HG02852 (cell line): ENCODE measurements around the gene C19orf33.
"Not testable (repeated sequence)": the region's sequence is repeated elsewhere in the genome, so short reads cannot be mapped to it uniquely, and the experiment has no call there.

Source experiments
- ATAC-seq: cut with Tn5 transposase; IDR thresholded peaks from one replicate; pipeline ENCODE4 v1.9.1; 2021; ENCODE audit warnings: mild to moderate bottlenecking, moderate library complexity; ENCODE audit not compliant: unreplicated experiment

C19orf33 gene

GRCh38 chr19:38303517-38304351, at the start of gene C19orf33:
C19orf33 (plus strand) TSS chr19:38304251; CDS start chr19:38304262, 11 bp downstream.
- ATAC-seq: no peak

GRCh38 chr19:38255383-38256014, 48.6 kb upstream of the C19orf33 start:
- no peak for ATAC-seq

GRCh38 chr19:38261942-38262341, 42.1 kb upstream of the C19orf33 start:
- ATAC-seq: not testable (repeated sequence)

GRCh38 chr19:38262585-38263268, 41.3 kb upstream of the C19orf33 start:
- ATAC-seq: no peak

GRCh38 chr19:38263689-38264485, 40.2 kb upstream of the C19orf33 start:
- ATAC-seq: peak; percentile 44

- ATAC-seq: peak; percentile 36
These were observed 39.4 kb upstream of the C19orf33 start, which contains the start of gene SPINT2 for GRCh38 chr19:38264486-38265212. SPINT2 (plus strand) TSS chr19:38264573; CDS start chr19:38264893, 320 bp downstream.

GRCh38 chr19:38265213-38265861, 38.7 kb upstream of the C19orf33 start:
- ATAC-seq: no peak

GRCh38 chr19:38265921-38266429, 38.1 kb upstream of the C19orf33 start:
- ATAC-seq: no peak

- no peak for ATAC-seq
These were observed 37.0 kb upstream of the C19orf33 start for GRCh38 chr19:38266981-38267597.

GRCh38 chr19:38267761-38268483, 36.1 kb upstream of the C19orf33 start:
- no peak for ATAC-seq

- ATAC-seq: no peak
These were observed 35.5 kb upstream of the C19orf33 start for GRCh38 chr19:38268539-38268938.

- no peak for ATAC-seq
These were observed 33.4 kb upstream of the C19orf33 start for GRCh38 chr19:38270587-38271167.

- no peak for ATAC-seq
These were observed 30.6 kb upstream of the C19orf33 start for GRCh38 chr19:38273499-38273898.

- ATAC-seq: no peak
These were observed 29.3 kb upstream of the C19orf33 start for GRCh38 chr19:38274739-38275138.

GRCh38 chr19:38276942-38277517, 27.0 kb upstream of the C19orf33 start:
- ATAC-seq: no peak

GRCh38 chr19:38277549-38277948, 26.5 kb upstream of the C19orf33 start:
- no peak for ATAC-seq

- ATAC-seq: no peak
These were observed 25.9 kb upstream of the C19orf33 start for GRCh38 chr19:38277969-38278680.
